Mesothelial cell of epicardium (in vitro differentiated cells): ENCODE results near the gene PDE8A. TPM values are rescaled to one million over a fixed set of nuclear protein-coding genes. Genes with fewer than 3 reads are reported as not detected.

Experiments
- DNase-seq, 2 experiments: peaks; one replicate each; pipeline ENCODE4 v3.0.0; 2021; ENCODE audit warnings: low spot score in 2 of 2; ENCODE audit not compliant: unreplicated experiment in 2 of 2
- H3K27ac Mint-ChIP-seq: 2 replicates; pipeline ENCODE4 v1.8.0; 2021; ENCODE audit warnings: mixed read lengths
- H3K27me3 Mint-ChIP-seq: 2 replicates; pipeline ENCODE4 v1.8.0; 2021; ENCODE audit warnings: low read depth, mixed read lengths
- H3K36me3 Mint-ChIP-seq: 2 replicates; pipeline ENCODE4 v1.8.0; 2021; ENCODE audit warnings: mixed read lengths
- H3K4me1 Mint-ChIP-seq: 2 replicates; pipeline ENCODE4 v1.8.0; 2021; ENCODE audit warnings: mixed read lengths
- H3K4me3 Mint-ChIP-seq: 2 replicates; pipeline ENCODE4 v1.8.0; 2021; ENCODE audit warnings: mild to moderate bottlenecking, moderate library complexity, mixed read lengths
- H3K9me3 Mint-ChIP-seq: 2 replicates; pipeline ENCODE4 v1.8.0; 2021; ENCODE audit warnings: mixed read lengths
- total RNA-seq: library from RNA; stranded (reverse); gene quantifications from 3 replicates; pipeline ENCODE4 v1.2.1, GENCODE V29; 2021
- TF ChIP-seq, protein P1 (sequence below): fragments of 200-600 bp; sonication (generic); IDR thresholded peaks from one replicate; pipeline ENCODE4 v1.5.0; 2021; ENCODE audit warnings: antibody characterized with exemption; ENCODE audit not compliant: unreplicated experiment

The PDE8A gene
- total RNA-seq, 1 donor from 2014 or later, result 36.7 TPM

DNA sequence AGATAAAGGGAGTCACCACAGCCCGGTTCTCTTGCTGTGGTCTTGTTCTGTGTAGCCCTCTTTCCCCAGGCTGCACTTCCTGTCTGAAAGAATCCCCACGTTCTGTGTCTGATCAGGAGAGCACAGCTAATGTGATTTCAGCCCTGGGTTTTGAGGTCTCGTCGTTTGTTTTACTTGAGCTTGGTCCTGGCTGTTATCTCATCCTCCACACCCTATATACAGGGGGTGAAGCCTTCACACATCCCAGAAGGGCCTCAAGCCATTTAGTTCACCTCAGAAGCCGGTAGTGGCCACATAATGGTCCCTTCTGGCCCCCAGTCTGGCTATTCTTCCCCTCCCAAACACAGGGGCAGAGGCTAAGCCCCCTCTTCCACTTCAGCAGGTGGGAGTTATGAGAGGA, 115.6 kb downstream of the PDE8A start:
- DNase-seq, result no peak
- Mint-ChIP-seq H3K27me3 (no peaks in the 10 kb centered on the region), H3K4me3 (no peak overlapping the region), H3K27ac (peak overlapping the region; percentile 65), H3K9me3 (no peaks in the 10 kb centered on the region), H3K4me1 (peaks cover 7% of the 10 kb centered on the region), H3K36me3 (peaks cover 19% of the 10 kb centered on the region)
- TF ChIP-seq, protein P1, sequence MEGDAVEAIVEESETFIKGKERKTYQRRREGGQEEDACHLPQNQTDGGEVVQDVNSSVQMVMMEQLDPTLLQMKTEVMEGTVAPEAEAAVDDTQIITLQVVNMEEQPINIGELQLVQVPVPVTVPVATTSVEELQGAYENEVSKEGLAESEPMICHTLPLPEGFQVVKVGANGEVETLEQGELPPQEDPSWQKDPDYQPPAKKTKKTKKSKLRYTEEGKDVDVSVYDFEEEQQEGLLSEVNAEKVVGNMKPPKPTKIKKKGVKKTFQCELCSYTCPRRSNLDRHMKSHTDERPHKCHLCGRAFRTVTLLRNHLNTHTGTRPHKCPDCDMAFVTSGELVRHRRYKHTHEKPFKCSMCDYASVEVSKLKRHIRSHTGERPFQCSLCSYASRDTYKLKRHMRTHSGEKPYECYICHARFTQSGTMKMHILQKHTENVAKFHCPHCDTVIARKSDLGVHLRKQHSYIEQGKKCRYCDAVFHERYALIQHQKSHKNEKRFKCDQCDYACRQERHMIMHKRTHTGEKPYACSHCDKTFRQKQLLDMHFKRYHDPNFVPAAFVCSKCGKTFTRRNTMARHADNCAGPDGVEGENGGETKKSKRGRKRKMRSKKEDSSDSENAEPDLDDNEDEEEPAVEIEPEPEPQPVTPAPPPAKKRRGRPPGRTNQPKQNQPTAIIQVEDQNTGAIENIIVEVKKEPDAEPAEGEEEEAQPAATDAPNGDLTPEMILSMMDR, result no peak

DNA sequence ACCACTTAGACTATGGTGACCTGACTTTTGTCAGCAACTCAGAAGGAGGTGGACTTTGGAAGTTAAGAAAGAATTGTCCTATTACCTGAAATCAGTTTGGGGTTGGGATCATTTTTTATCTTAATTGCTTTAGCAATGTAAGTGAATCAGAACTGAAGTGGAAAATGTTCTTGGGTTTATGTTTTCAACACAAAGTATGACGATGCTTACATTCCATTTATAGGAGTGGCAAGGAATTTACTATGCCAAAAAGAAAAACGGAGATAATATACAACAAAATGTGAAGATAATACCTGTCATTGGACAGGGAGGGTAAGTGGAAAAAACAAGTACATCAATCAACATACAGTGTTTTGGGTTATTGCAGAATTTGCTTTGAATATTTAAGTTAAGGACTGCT, 116.1 kb downstream of the PDE8A start:
- no peaks in the 10 kb centered on the region for H3K27me3 Mint-ChIP-seq
- no peak overlapping the region for H3K4me3 Mint-ChIP-seq
- DNase-seq, result no peak
- peaks cover 15% of the 10 kb centered on the region for H3K36me3 Mint-ChIP-seq
- H3K9me3 Mint-ChIP-seq, result no peaks in the 10 kb centered on the region
- TF ChIP-seq, protein P1, result no peak
- H3K27ac Mint-ChIP-seq, result peak overlapping the region; percentile 65
- H3K4me1 Mint-ChIP-seq, result peaks cover 7% of the 10 kb centered on the region

DNA sequence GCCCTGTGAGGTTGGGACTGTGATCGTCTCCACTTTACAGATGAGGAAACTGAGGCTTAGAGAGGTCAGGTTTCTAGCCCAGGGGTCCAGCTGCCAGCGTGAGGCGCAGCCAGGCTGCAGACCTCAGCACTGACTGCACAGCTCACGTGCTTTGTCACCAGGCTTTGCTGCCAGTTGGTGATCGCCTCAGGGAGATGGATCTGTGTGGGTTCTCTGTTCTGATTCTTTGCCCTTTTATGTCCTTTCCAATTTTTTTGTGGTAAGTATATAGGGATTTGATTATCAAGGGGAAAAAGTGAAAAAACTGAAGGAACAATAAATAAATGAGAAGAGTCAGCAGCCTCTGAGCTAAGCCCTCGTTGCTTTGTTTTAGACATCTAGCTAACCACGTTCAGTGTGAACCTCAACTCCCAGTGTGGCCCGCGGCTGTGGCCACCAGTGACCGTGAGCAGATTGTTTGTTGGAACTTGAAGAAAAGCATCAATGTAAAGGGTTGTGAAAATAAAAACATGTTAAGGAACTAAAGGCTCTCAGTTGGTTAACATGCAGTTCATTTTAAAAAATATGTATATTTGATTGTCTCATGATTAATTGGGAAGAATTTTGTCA, 117.6 kb downstream of the PDE8A start:
- H3K27me3 Mint-ChIP-seq, result no peaks in the 10 kb centered on the region
- no peak overlapping the region for H3K27ac Mint-ChIP-seq
- TF ChIP-seq, protein P1, result no peak
- no peak overlapping the region for H3K4me3 Mint-ChIP-seq
- peaks cover 7% of the 10 kb centered on the region for H3K4me1 Mint-ChIP-seq
- DNase-seq, result no peak
- peaks cover 7% of the 10 kb centered on the region for H3K36me3 Mint-ChIP-seq
- H3K9me3 Mint-ChIP-seq, result no peaks in the 10 kb centered on the region

DNA sequence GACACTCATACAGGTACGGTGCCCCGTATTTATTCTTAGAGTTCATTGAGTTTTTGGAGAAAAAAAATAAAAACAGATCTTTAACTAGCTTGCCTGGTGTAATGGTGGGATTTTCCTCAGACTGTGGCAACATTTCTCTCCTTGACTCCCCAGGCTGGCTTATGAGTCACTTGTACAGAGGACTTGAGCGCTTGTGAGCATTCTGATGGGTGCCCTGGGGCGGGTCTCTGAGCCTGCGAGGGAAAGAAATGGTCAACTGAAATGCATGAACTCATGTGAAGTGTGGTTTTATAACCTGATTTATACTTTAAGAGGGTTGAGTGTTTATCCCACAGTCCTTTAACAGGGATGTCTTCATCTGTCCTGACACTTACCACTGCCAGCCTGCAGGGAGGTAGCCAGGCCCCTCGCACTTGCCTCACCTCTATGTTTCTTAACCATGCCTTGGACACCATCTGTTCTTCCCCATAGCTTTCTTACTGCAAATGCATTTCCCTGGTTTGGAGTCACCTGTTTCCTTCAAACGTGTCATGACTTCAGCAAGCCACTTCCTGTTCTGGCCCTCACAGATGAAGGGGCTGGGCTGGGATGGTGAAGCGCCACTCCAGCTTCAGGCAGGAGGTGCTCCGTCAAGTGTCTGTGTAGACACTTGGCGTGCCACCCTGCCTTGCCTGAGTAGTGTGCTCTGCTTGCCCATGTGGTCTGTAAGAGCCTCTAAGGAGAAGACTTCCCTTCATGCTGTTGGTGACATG, 118.7 kb downstream of the PDE8A start:
- Mint-ChIP-seq H3K27me3 (no peaks in the 10 kb centered on the region), H3K4me3 (no peak overlapping the region), H3K27ac (no peak overlapping the region), H3K4me1 (peaks cover 7% of the 10 kb centered on the region), H3K36me3 (peaks cover 3% of the 10 kb centered on the region), H3K9me3 (no peaks in the 10 kb centered on the region)
- no peak for DNase-seq
- TF ChIP-seq, protein P1, result no peak

DNA sequence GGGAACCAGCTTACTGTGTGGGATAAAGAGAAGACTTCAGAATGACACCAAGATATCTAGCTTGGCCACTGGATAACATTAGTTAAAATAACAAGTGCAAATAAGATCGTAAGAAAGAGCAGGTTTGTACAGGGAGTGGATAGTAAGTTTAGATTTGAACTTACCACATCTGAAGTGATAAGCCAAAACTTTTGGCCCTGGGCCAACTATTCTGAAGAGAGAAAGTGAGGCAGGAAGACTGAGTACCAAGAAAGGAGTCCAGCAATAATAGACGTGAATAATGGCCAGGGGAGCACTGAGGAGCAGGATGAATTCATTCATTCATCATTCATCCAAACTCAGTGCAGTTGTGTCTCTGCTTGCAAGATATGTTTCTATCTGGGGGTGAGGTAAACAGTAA, 122.9 kb downstream of the PDE8A start:
- Mint-ChIP-seq H3K27me3 (no peaks in the 10 kb centered on the region), H3K4me3 (no peak overlapping the region), H3K9me3 (no peaks in the 10 kb centered on the region), H3K4me1 (no peaks in the 10 kb centered on the region), H3K27ac (no peak overlapping the region), H3K36me3 (peaks cover 10% of the 10 kb centered on the region)
- TF ChIP-seq, protein P1, result no peak
- no peak for DNase-seq
